Erythroblast (primary cell): ENCODE results near the gene SPACA7.

Experiments
- GATA1 ChIP-seq: IDR thresholded peaks from 2 replicates; pipeline ENCODE4 v1.6.1; 2011; ENCODE audit warnings: low read depth, mild to moderate bottlenecking, control low read depth, low read length, moderate library complexity
- POLR2A ChIP-seq: IDR thresholded peaks from 2 replicates; pipeline ENCODE4 v1.6.1; 2011; ENCODE audit warnings: mild to moderate bottlenecking, low read length

- TF ChIP-seq POLR2A (no peak), GATA1 (no peak)
These were observed 32.6 kb upstream of the SPACA7 start for GRCh38 chr13:112343591-112343990.
